GM21825 (cell line): ENCODE results near the gene SLC38A2.
"Not testable (repeated sequence)": the region's sequence is repeated elsewhere in the genome, so short reads cannot be mapped to it uniquely, and the experiment has no call there.

Source experiments
- ATAC-seq: cut with Tn5 transposase; IDR thresholded peaks from one replicate; pipeline ENCODE4 v1.9.1; 2021; ENCODE audit warnings: mild to moderate bottlenecking, moderate library complexity; ENCODE audit not compliant: unreplicated experiment

SLC38A2 gene

GRCh38 chr12:46372544-46373300 lies at the start of gene SLC38A2:
Gene SLC38A2 (minus strand): TSS chr12:46372773. CDS start chr12:46371293, 1,480 bp downstream.
- ATAC-seq: peak; percentile 87

DNA sequence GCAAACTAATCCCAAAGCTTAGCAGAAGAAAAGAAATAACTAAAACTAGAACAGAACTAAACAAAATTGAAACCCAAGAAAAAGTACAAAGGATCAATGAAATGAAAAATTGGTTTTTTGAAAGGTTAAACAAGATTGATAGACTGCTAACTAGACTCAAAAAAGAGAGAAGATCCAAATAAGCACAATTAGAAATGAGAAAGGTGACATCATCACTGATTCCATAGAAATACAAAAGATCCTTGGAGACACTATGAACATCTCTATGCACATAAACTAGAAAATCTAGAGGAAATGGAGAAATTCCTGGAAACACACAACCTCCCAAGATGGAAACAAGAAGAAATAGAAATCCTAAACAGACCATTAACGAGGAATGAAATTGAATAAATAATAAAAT lies 47.1 kb upstream of the SLC38A2 start:
- ATAC-seq: no peak

DNA sequence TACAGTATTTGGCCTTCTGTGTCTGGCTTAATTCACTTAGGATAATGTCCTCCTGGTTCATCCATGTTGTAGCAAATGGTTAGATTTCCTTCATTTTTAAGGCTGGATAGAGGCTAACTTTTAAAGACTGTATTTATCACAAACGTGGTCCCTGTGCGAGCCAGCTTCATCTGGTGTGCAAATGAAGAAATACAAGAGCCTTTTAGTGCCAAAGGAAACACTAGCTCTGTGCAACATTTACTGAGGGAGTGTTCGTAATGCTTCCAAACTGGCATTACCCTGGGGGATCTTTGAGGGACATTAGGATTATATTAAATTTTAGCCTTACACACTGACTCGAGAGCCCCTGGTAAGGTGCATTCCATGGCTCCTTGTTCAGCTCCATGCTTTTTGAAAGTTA lies 43.0 kb upstream of the SLC38A2 start:
- no peak for ATAC-seq

DNA sequence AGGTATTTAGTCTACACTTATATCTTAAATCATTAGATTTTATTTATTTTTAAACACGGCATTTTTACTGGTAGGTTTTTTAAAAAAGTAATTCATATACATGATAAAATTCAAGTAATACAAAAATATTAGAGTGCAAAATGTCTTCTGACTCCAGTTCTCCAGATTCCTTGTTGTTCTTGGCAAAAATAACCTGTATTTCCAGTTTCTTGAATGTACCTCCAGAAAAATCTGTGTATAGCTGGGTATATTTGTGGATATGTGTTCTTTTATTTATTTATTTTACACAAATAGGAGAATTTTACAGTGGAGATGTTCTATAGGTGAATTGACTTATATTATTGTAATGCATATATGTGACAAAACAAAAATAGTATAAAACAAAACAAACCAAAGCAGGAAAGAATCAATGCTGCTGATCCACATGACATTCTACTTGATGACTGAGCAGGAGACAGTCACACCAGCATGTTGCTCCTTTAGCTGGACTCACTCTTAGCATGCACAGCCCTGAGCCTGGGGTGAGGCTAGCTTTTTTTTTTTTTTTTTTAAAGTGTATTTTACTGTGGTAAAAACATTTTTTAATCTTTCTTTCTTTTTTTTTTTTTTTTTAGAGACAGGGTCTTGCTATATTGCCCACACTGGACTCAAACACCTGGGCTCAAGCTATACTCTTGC lies 42.2 kb upstream of the SLC38A2 start:
- ATAC-seq: no peak

DNA sequence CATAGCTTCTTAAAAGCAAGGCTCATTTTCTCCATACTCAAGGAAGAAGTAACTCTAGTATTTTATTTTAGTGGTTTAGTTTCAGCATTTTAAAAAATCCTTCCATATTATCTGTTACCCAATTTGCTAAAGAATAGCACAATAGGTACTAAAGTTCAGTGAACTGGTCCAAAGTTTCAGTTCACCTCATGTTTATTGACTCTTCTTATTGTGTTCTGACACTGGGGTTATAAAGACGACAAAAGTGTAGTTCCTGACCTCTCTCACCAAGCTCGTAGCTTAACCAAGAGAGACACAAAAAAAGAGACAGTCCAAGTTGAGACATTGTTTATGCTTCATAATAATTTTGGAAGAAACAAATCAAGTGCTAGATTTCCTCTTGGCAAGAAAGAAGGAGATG lies 40.8 kb upstream of the SLC38A2 start:
- no peak for ATAC-seq

- ATAC-seq: no peak
Observed at GRCh38 chr12:46412857-46413256, 40.3 kb upstream of the SLC38A2 start.

DNA sequence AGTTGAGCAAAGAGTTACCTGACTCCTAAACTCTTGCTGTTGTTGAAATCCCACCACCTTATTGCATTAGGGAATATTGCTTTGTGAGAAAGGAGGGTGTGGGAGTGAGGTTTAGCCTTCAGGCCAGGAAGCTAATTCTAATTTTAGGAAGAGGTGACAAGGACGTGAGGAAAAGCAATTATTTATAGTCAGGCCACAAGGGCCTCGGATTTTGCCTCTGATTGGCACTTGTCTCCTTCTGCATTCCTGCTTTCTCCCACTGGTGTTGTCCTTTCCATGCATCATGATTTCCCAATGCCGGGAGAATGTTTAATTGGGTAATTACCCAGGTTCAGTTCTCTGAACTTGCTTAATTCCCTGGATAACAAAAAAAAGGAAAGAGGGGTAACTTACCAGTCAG lies 37.9 kb upstream of the SLC38A2 start:
- ATAC-seq: no peak

DNA sequence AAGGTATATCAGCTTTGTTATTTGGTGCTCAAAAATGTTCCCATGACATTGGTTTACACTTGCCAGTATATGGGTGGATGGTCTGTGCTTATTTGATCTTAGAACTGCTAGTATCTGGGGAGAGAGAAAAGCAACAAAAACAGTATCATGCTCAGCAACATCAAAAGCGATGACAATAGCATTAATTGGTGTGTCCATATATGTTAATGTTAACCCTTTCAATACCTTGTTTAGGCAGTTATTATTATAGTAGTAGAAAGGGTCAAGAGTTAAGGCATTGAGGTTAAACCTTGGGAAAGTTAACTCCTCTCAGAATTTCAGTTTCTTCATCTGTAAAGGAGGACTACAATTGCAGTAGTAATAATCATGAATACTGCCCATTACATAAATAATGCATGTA lies 37.4 kb upstream of the SLC38A2 start:
- no peak for ATAC-seq

- no peak for ATAC-seq
Observed at GRCh38 chr12:46409342-46409741, 36.8 kb upstream of the SLC38A2 start.

- no peak for ATAC-seq
Observed at GRCh38 chr12:46408441-46408840, 35.9 kb upstream of the SLC38A2 start.

DNA sequence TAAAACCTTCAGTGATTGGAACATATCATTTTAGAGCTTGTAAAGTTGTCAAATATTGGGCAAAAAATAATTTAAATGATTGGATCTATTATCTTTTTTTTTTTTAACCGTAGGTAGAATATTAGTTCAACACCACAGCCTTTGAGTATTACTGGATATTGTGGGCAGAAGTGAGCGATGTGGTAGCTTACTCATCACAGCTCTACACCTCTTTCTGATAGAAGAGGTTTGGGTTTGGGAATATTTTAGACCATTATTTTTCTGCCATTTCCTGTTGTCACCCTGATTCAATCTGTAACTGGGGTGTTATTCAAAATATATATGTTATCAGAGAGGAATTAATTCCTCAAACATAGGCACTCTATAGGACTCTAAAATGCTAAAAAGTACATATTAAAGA lies 34.8 kb upstream of the SLC38A2 start:
- no peak for ATAC-seq

DNA sequence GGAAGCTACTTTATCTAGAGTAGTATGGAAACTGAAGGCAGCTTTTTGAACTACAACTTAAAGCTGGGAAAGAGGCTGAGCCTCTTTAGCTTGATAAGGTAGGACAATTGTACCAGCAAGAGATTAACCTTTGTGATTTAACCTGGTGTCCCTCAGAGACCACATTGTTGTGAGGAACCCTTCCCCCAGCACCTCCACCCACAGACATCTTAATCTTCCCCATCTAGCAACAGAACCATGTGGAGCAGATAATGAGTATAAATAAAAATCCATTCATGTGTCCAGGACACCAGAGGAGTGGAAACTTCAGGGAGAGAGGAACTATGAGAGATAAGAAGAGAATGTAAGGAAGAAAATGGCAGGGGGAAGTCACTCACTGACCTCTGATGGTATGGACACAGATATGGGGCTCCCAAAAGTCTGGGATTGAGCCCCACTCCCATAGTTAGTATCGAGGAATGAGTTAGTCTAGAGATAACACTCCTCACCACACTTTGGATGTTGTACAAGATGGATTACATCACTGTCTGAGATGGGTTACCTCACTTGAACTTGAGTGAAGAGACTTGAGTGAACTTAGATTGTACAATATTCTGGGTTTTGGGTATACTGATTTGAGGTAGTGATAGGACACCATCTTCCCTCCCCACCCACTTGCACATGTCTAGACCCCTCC lies 33.9 kb upstream of the SLC38A2 start:
- ATAC-seq: no peak

DNA sequence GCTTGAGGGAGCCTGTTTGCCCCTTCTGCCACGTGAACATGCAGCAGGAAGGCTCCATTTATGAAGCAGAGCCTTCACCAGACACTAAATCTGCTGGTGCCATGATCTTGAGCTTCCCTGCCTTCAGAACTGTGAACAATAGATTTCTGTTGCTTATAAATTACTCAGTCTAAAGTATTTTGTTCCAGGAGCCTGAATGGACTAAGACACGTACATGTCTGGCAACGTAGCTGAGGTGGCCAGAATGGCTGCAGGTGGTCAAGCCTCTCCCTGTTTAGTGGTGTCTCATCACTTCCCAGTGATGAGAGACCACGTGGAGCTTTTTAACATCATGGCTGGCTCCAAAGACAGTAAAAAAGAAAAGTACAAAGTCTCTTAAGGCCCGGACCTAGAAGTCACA lies 32.2 kb upstream of the SLC38A2 start:
- ATAC-seq: no peak

- no peak for ATAC-seq
Observed at GRCh38 chr12:46404225-46404631, 31.7 kb upstream of the SLC38A2 start.

- ATAC-seq: no peak
Observed at GRCh38 chr12:46403719-46404070, 31.1 kb upstream of the SLC38A2 start.

DNA sequence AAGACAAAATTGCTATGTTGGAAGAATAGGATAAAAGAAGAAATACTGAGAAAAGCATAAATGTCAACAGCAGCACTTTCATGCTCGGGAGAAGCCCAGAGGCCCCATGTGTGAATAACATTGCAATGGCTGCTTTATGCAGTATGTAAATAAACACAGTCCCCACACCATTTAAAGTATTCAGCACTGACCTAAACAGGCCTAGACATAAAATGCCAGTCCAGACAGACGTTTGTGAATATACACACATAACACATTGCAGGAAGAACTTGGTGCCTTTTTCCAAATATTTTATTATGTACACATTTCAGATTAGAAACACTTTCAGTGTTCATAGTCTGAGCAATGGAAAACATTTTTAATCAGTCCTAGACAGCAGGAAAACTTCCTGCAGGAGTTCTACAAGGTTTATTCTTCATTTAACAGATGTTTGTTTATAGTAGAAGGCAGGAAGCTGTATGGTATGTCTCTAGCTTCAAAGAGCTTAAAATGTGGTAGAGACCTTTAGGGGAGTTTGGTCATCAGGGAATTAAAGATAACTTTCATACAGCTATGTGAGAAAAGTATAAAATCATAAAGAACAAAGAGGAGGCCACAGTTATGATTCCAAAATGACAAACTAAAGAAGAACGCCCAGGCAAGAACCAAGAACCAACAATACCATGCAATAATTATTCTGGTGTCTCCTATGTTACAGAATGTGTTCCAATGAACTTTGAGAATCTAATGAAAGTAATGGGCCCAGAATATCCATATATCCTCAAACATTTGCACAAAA lies 30.6 kb upstream of the SLC38A2 start:
- no peak for ATAC-seq

- ATAC-seq: no peak
Observed at GRCh38 chr12:46402451-46402850, 29.9 kb upstream of the SLC38A2 start.

DNA sequence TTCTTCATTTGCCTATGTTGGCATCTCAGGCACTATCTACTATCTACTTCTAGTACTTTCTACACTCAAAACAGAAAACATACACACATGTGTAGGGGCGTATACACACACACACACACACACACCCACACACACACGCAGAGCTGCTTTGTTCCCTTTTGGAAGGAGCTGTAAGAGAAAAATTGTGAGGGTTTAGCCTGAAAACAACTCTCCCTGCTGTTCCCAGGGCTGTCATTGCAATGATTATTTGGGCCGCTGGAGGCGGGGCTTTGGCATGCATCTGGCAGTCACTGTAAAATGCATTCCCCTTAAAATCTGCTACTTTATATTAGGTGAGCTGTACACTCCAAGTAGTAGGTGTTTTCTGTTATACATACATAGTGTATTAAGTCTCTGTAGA lies 29.1 kb upstream of the SLC38A2 start:
- ATAC-seq: no peak

GRCh38 chr12:46400406-46400805 lies 27.8 kb upstream of the SLC38A2 start:
- ATAC-seq: no peak

GRCh38 chr12:46399461-46400248 lies 27.1 kb upstream of the SLC38A2 start:
- not testable (repeated sequence) for ATAC-seq

DNA sequence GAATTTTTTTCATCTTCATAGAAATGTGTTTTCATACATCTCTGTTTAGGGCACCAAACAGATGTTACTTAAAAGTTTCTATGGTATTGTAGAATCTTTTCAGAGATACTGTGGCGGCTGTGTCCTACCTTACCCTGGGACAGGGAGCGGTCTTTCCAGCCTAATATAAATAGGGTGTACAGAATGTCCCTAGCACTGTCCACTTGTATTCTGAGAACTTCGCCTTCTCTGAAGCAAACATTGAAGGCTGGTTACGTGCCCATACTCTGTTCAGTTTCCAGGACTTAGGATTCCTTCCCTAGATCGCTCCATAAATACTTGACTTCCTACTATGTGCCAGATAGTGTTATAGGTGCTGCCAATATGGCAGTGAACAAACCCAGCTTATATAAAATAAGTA lies 24.3 kb upstream of the SLC38A2 start:
- ATAC-seq: no peak
